Measurements from ENCODE around the gene SRSF9. TPM values are rescaled to one million over a fixed set of nuclear protein-coding genes. Genes with fewer than 3 reads are reported as not detected.

SRSF9 gene
- total RNA-seq, 2 donors from 2014 or later: 291 to 324 TPM

DNA sequence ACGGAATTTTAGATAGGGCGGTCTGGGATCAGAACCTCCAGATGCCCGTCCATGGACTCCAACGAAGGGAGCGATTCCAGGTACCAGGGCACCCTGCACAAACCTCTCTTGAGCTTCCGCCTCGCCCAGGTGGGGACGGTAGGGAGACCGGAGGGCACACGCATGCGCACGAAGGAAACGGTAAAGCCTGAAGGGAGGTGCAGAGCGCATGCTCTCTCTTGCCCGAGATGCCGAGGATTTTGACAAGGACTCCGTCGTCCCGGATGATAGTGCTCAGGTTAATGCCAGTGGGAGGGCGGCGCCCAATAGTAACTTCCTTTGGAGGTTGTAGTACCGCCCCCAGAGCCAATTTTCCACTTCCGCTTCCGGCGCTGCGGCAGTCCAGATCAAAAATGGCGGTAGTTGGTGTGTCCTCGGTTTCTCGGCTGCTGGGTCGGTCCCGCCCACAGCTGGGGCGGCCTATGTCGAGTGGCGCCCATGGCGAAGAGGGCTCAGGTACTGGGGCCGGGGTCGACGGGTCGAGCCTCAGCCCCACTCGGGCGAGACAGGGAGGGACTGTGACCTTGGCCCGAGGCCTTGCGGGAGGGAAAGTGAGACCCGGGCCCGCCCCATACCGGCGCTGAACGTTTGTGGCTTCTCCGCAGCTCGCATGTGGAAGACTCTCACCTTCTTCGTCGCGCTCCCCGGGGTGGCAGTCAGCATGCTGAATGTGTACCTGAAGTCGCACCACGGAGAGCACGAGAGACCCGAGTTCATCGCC, 31.6 kb downstream of the SRSF9 start, which contains the start of gene COX6A1:
Gene COX6A1, plus strand, starts transcription at position 379 of the 760 bp plus-strand sequence. Its CDS starts 14 bp downstream, at position 393.
- Histone ChIP-seq H3K9ac (ENCODE audit: extremely low read depth, low read length, poor library complexity, severe bottlenecking) (peak within 1 kb of the TSS; percentile 24), H3K4me1 (ENCODE audit: control insufficient read depth, insufficient read depth, low read length) (no peaks in the 10 kb centered on the region), H3K4me3 (ENCODE audit: low read length) (peak within 1 kb of the TSS; percentile 87), H3K36me3 (ENCODE audit: control insufficient read depth, insufficient read depth, low read length) (peaks cover 28% of the 10 kb centered on the region), H3K27me3 (ENCODE audit: control insufficient read depth, insufficient read depth, low read length, poor library complexity, severe bottlenecking) (no peaks in the 10 kb centered on the region), H3K27ac (ENCODE audit: low read depth, low read length) (no peak within 1 kb of the TSS), H3K9me3 (ENCODE audit: control insufficient read depth, low read length) (no peaks in the 10 kb centered on the region)
- peak within 1 kb of the TSS; percentile 91 for H3K27ac Mint-ChIP-seq
- no peaks in the 10 kb centered on the region for H3K9me3 Mint-ChIP-seq
- H3K27me3 Mint-ChIP-seq (ENCODE audit: insufficient read depth): peaks cover 3% of the 10 kb centered on the region
- TF ChIP-seq CTCF (conservative IDR thresholded peaks at IDR 0.05): no peak
- H3K4me3 Mint-ChIP-seq: peak within 1 kb of the TSS; percentile 78
- DNase-seq: peak; percentile 100
- 0 to 2% methylated on average over 31 to 59 of the region's 59 CpGs for WGBS, 2 experiments (ENCODE audit: insufficient coverage in 1 of 2, insufficient read length in 1 of 2)
- H3K4me1 Mint-ChIP-seq: peaks cover 3% of the 10 kb centered on the region
- H3K36me3 Mint-ChIP-seq (ENCODE audit: low read depth): peaks cover 28% of the 10 kb centered on the region

GRCh38 chr12:120432772-120433525, 36.6 kb downstream of the SRSF9 start:
- 81% methylated on average over 9 to 10 of the region's 10 CpGs for WGBS, 2 experiments (ENCODE audit: insufficient coverage in 1 of 2, insufficient read length in 1 of 2)

More at GRCh38 chr12:120432772-120433525, 36.6 kb downstream of the SRSF9 start:
- H3K4me3 Mint-ChIP-seq: no peak overlapping the region
- H3K4me1 Mint-ChIP-seq: peaks cover 12% of the 10 kb centered on the region
- Histone ChIP-seq H3K4me1 (ENCODE audit: control insufficient read depth, insufficient read depth, low read length) (no peaks in the 10 kb centered on the region), H3K27ac (ENCODE audit: low read depth, low read length) (no peak overlapping the region), H3K4me3 (ENCODE audit: low read length) (no peak overlapping the region), H3K27me3 (ENCODE audit: control insufficient read depth, insufficient read depth, low read length, poor library complexity, severe bottlenecking) (no peaks in the 10 kb centered on the region), H3K9me3 (ENCODE audit: control insufficient read depth, low read length) (no peaks in the 10 kb centered on the region), H3K36me3 (ENCODE audit: control insufficient read depth, insufficient read depth, low read length) (no peaks in the 10 kb centered on the region), H3K9ac (ENCODE audit: extremely low read depth, low read length, poor library complexity, severe bottlenecking) (no peak overlapping the region)
- H3K27ac Mint-ChIP-seq: no peak overlapping the region
- peaks cover 3% of the 10 kb centered on the region for H3K27me3 Mint-ChIP-seq (ENCODE audit: insufficient read depth)
- H3K36me3 Mint-ChIP-seq (ENCODE audit: low read depth): no peaks in the 10 kb centered on the region
- TF ChIP-seq CTCF (conservative IDR thresholded peaks at IDR 0.05): no peak
- H3K9me3 Mint-ChIP-seq: peaks cover 5% of the 10 kb centered on the region
- DNase-seq: no peak
